T-helper 22 cell (primary cell): ENCODE data around the gene TMEM108.

Source experiments
- DNase-seq: peaks from one replicate; pipeline ENCODE4 v3.0.0-alpha.2; 2020; ENCODE audit warnings: low read depth

TMEM108 gene

GRCh38 chr3:133424937-133425869 is 387.0 kb downstream of the TMEM108 start:
- DNase-seq = no peak

- DNase-seq = no peak
Measured at GRCh38 chr3:133425898-133426297, 387.7 kb downstream of the TMEM108 start.

- DNase-seq = no peak
Measured at GRCh38 chr3:133426721-133427120, 388.5 kb downstream of the TMEM108 start.

- no peak for DNase-seq
Measured at GRCh38 chr3:133428552-133428951, 390.4 kb downstream of the TMEM108 start.

GRCh38 chr3:133429063-133429462 is 390.9 kb downstream of the TMEM108 start:
- DNase-seq = no peak

GRCh38 chr3:133439563-133439962 is 401.4 kb downstream of the TMEM108 start:
- no peak for DNase-seq

- no peak for DNase-seq
Measured at GRCh38 chr3:133440652-133441051, 402.5 kb downstream of the TMEM108 start.

GRCh38 chr3:133441867-133442270 is 403.7 kb downstream of the TMEM108 start:
- DNase-seq = no peak

GRCh38 chr3:133442518-133442917 is 404.3 kb downstream of the TMEM108 start:
- DNase-seq = no peak

- DNase-seq = no peak
Measured at GRCh38 chr3:133443649-133444422, 405.6 kb downstream of the TMEM108 start.

GRCh38 chr3:133444423-133444774 is 406.2 kb downstream of the TMEM108 start:
- no peak for DNase-seq

- no peak for DNase-seq
Measured at GRCh38 chr3:133445108-133445507, 406.9 kb downstream of the TMEM108 start.
